MM.1S (cell line): Measurements from ENCODE around the gene GNB1.
"Not testable (repeated sequence)": the region's sequence is repeated elsewhere in the genome, so short reads cannot be mapped to it uniquely, and the experiment has no call there.

Experiments used
- DNase-seq: peaks from one replicate; pipeline ENCODE4 v3.0.0-alpha.2; 2015
- H2AFZ ChIP-seq: fragments of 300-600 bp; sonication (generic); 2 replicates; pipeline ENCODE4 v1.6.0; 2016; ENCODE audit warnings: antibody characterized with exemption, low read length
- H3F3A ChIP-seq: fragments of 300-600 bp; sonication (generic); 2 replicates; pipeline ENCODE4 v1.6.1; 2016; ENCODE audit warnings: mild to moderate bottlenecking, antibody characterized with exemption, low read length, moderate library complexity, mixed read lengths; ENCODE audit not compliant: insufficient read depth
- H3K27ac ChIP-seq: fragments of 300-600 bp; sonication (generic); 2 replicates; pipeline ENCODE4 v1.5.1; 2016; ENCODE audit warnings: mild to moderate bottlenecking, low read length
- H3K27me3 ChIP-seq: fragments of 300-600 bp; sonication (generic); replicated peaks from 2 replicates; pipeline ENCODE4 v1.6.0; 2016; ENCODE audit warnings: low read length; ENCODE audit not compliant: insufficient read depth
- H3K36me3 ChIP-seq: fragments of 300-600 bp; sonication (generic); replicated peaks from 2 replicates; pipeline ENCODE4 v1.6.1; 2016; ENCODE audit warnings: mild to moderate bottlenecking, low read length, mixed read lengths; ENCODE audit not compliant: insufficient read depth
- H3K4me1 ChIP-seq: fragments of 300-600 bp; sonication (generic); 2 replicates; pipeline ENCODE4 v1.6.1; 2016; ENCODE audit warnings: low read length, mixed read lengths
- H3K4me2 ChIP-seq: fragments of 300-600 bp; sonication (generic); 2 replicates; pipeline ENCODE4 v1.6.0; 2016; ENCODE audit warnings: low read depth, low read length
- H3K4me3 ChIP-seq: fragments of 300-600 bp; sonication (generic); 2 replicates; pipeline ENCODE4 v1.5.1; 2016; ENCODE audit warnings: low read length, mixed read lengths
- H3K79me2 ChIP-seq: fragments of 300-600 bp; sonication (generic); 2 replicates; pipeline ENCODE4 v1.6.1; 2016; ENCODE audit warnings: mixed run types, low read length, mixed read lengths
- H3K9ac ChIP-seq: fragments of 300-600 bp; sonication (generic); 2 replicates; pipeline ENCODE4 v1.6.1; 2016; ENCODE audit warnings: low read length, mixed read lengths
- H3K9me2 ChIP-seq: fragments of 300-600 bp; sonication (generic); replicated peaks from 2 replicates; pipeline ENCODE4 v1.6.1; 2016; ENCODE audit warnings: mild to moderate bottlenecking, low read length, mixed read lengths; ENCODE audit not compliant: insufficient read depth
- H3K9me3 ChIP-seq: fragments of 300-600 bp; sonication (generic); replicated peaks from 2 replicates; pipeline ENCODE4 v1.6.1; 2016; ENCODE audit warnings: mild to moderate bottlenecking, low read length, mixed read lengths; ENCODE audit not compliant: insufficient read depth
- H4K20me1 ChIP-seq: fragments of 300-600 bp; sonication (generic); 2 replicates; pipeline ENCODE4 v1.6.1; 2016; ENCODE audit warnings: mild to moderate bottlenecking, low read length, moderate library complexity, mixed read lengths; ENCODE audit not compliant: insufficient read depth

Gene GNB1

GRCh38 chr1:1741013-1741412, 149.9 kb downstream of the GNB1 start:
- H3K9ac ChIP-seq, H3K27ac ChIP-seq, H3F3A ChIP-seq, H3K4me2 ChIP-seq, H4K20me1 ChIP-seq, H2AFZ ChIP-seq, H3K27me3 ChIP-seq, H3K36me3 ChIP-seq, H3K9me3 ChIP-seq, H3K4me1 ChIP-seq, H3K79me2 ChIP-seq, DNase-seq, H3K9me2 ChIP-seq, H3K4me3 ChIP-seq: not testable (repeated sequence)

- H3K9me3 ChIP-seq, H3K4me1 ChIP-seq, H4K20me1 ChIP-seq, H3K9me2 ChIP-seq, H3K27me3 ChIP-seq, H3F3A ChIP-seq, H3K9ac ChIP-seq, H2AFZ ChIP-seq, H3K36me3 ChIP-seq, H3K79me2 ChIP-seq: not testable (repeated sequence)
- Histone ChIP-seq H3K4me2 (peak overlapping the region; percentile 43; the same call in 1 of the 2 replicates), H3K27ac (peak overlapping the region; percentile 61; the same call in 1 of the 2 replicates), H3K4me3 (peak overlapping the region; percentile 22; the same call in 1 of the 2 replicates)
- DNase-seq = peak; percentile 51
Measured at GRCh38 chr1:1738799-1739337, 152.0 kb downstream of the GNB1 start.

- not testable (repeated sequence) for H3K27me3 ChIP-seq, H3K9ac ChIP-seq, H4K20me1 ChIP-seq, H3F3A ChIP-seq, H2AFZ ChIP-seq, H3K9me3 ChIP-seq, H3K36me3 ChIP-seq, H3K4me1 ChIP-seq, H3K9me2 ChIP-seq, H3K79me2 ChIP-seq
- Histone ChIP-seq H3K4me3 (peak overlapping the region; percentile 27; the same call in 1 of the 2 replicates), H3K4me2 (peak overlapping the region; percentile 52; the same call in 1 of the 2 replicates), H3K27ac (peak overlapping the region; percentile 69; the same call in 1 of the 2 replicates)
- DNase-seq = peak; percentile 82
Measured at GRCh38 chr1:1737675-1738590, 153.0 kb downstream of the GNB1 start.
